GM21526 (cell line): ENCODE results near the gene NFATC2.

Source experiments
- ATAC-seq: cut with Tn5 transposase; IDR thresholded peaks from one replicate; pipeline ENCODE4 v1.9.1; 2021; ENCODE audit warnings: moderate library complexity; ENCODE audit not compliant: unreplicated experiment, low FRiP score

NFATC2 gene

GRCh38 chr20:51420805-51421204 is 121.7 kb downstream of the NFATC2 start:
- ATAC-seq = no peak

- no peak for ATAC-seq
These were observed 122.4 kb downstream of the NFATC2 start for GRCh38 chr20:51420111-51420510.

GRCh38 chr20:51419646-51420045 is 122.9 kb downstream of the NFATC2 start:
- ATAC-seq = no peak

- ATAC-seq = no peak
These were observed 123.3 kb downstream of the NFATC2 start for GRCh38 chr20:51419231-51419630.

- ATAC-seq = no peak
These were observed 124.4 kb downstream of the NFATC2 start for GRCh38 chr20:51418137-51418529.

- no peak for ATAC-seq
These were observed 125.0 kb downstream of the NFATC2 start for GRCh38 chr20:51417250-51418136.

- no peak for ATAC-seq
These were observed 125.8 kb downstream of the NFATC2 start for GRCh38 chr20:51416532-51417249.

GRCh38 chr20:51413857-51414256 is 128.7 kb downstream of the NFATC2 start:
- ATAC-seq = peak; percentile 44

GRCh38 chr20:51412951-51413481 is 129.5 kb downstream of the NFATC2 start:
- ATAC-seq = no peak

- ATAC-seq = no peak
These were observed 130.1 kb downstream of the NFATC2 start for GRCh38 chr20:51412333-51412871.

GRCh38 chr20:51411870-51412269 is 130.6 kb downstream of the NFATC2 start:
- no peak for ATAC-seq

GRCh38 chr20:51410586-51411325 is 131.8 kb downstream of the NFATC2 start:
- ATAC-seq = no peak

- ATAC-seq = no peak
These were observed 133.2 kb downstream of the NFATC2 start for GRCh38 chr20:51409192-51409880.

GRCh38 chr20:51404297-51405060 is 138.0 kb downstream of the NFATC2 start:
- peak; percentile 78 for ATAC-seq

- no peak for ATAC-seq
These were observed 138.9 kb downstream of the NFATC2 start for GRCh38 chr20:51403466-51404220.

- ATAC-seq = no peak
These were observed 140.3 kb downstream of the NFATC2 start for GRCh38 chr20:51402201-51402600.

GRCh38 chr20:51401496-51401895 is 141.0 kb downstream of the NFATC2 start:
- ATAC-seq = no peak
